HG03097 (cell line): Measurements from ENCODE around the gene AK1.

Experiments
- ATAC-seq: cut with Tn5 transposase; IDR thresholded peaks from one replicate; pipeline ENCODE4 v1.9.1; 2021; ENCODE audit not compliant: unreplicated experiment, low FRiP score

The AK1 gene

GRCh38 chr9:127877566-127877998, at the start of gene AK1:
Gene AK1, minus strand, starts transcription at chr9:127877675. Its CDS starts 3,058 bp downstream, at chr9:127874617.
- ATAC-seq: no peak

- ATAC-seq: no peak
These were observed 49.4 kb upstream of the AK1 start for GRCh38 chr9:127926906-127927200.

- no peak for ATAC-seq
These were observed 48.8 kb upstream of the AK1 start for GRCh38 chr9:127925959-127926905.

- no peak for ATAC-seq
These were observed 47.4 kb upstream of the AK1 start for GRCh38 chr9:127924736-127925444.

GRCh38 chr9:127923771-127924170, 46.3 kb upstream of the AK1 start:
- ATAC-seq: no peak

GRCh38 chr9:127923046-127923445, 45.6 kb upstream of the AK1 start:
- ATAC-seq: no peak

GRCh38 chr9:127921557-127922120, 44.2 kb upstream of the AK1 start:
- no peak for ATAC-seq

- ATAC-seq: no peak
These were observed 43.3 kb upstream of the AK1 start for GRCh38 chr9:127920794-127921193.

GRCh38 chr9:127919253-127919815, 41.9 kb upstream of the AK1 start:
- ATAC-seq: no peak

GRCh38 chr9:127918183-127919107, 41.0 kb upstream of the AK1 start:
- no peak for ATAC-seq

GRCh38 chr9:127917603-127918002, 40.1 kb upstream of the AK1 start:
- no peak for ATAC-seq

- peak; percentile 57 for ATAC-seq
These were observed 39.5 kb upstream of the AK1 start, which contains the start of gene ST6GALNAC4 for GRCh38 chr9:127916720-127917581. Gene ST6GALNAC4, minus strand, starts transcription at chr9:127917041. Its CDS starts 622 bp downstream, at chr9:127916419.

GRCh38 chr9:127915801-127916719, 38.6 kb upstream of the AK1 start:
- no peak for ATAC-seq

- no peak for ATAC-seq
These were observed 37.9 kb upstream of the AK1 start for GRCh38 chr9:127915325-127915752.

GRCh38 chr9:127913682-127914081, 36.2 kb upstream of the AK1 start:
- ATAC-seq: no peak

GRCh38 chr9:127912882-127913281, 35.4 kb upstream of the AK1 start:
- ATAC-seq: no peak

- no peak for ATAC-seq
These were observed 34.8 kb upstream of the AK1 start for GRCh38 chr9:127912296-127912695.

GRCh38 chr9:127910613-127911205, 33.2 kb upstream of the AK1 start:
- no peak for ATAC-seq
